Heart left ventricle (tissue), 16 donors: ENCODE data around the gene C11orf58. TPM values are rescaled to one million over a fixed set of nuclear protein-coding genes. Genes with fewer than 3 reads are reported as not detected.

Source experiments
- ATAC-seq, 4 donors: fragments of 200-7000 bp; cut with Tn5 transposase; one replicate each; pipeline ENCODE4 v1.9.1; 2020 to 2022; ENCODE audit warnings: moderate library complexity in 4 of 4, mild to moderate bottlenecking in 3 of 4, moderate number of reproducible peaks in 1 of 4
- DNase-seq, 5 donors: peaks; one replicate each; pipeline ENCODE4 v3.0.0-alpha.2; 2020
- H3K27ac ChIP-seq, 12 donors: fragments of 200-600 bp; sonication (generic) in 4 of 12; one replicate each; pipeline versions ENCODE4 v1.5.0 to v1.8.0; 2016 to 2022; ENCODE audit warnings: mild to moderate bottlenecking in 2 of 12
- H3K27me3 ChIP-seq, 9 donors: fragments of 200-600 bp; sonication (generic) in 2 of 9; one replicate each; pipeline versions ENCODE4 v1.5.1 to v1.8.0; 2016 to 2022; ENCODE audit warnings: mild to moderate bottlenecking in 3 of 9
- H3K36me3 ChIP-seq, 9 donors: fragments of 200-600 bp; sonication (generic) in 2 of 9; one replicate each; pipeline versions ENCODE4 v1.5.0 to v1.8.0; 2018 to 2022; ENCODE audit warnings: mild to moderate bottlenecking in 2 of 9
- H3K4me1 ChIP-seq, 12 donors: fragments of 200-600 bp; sonication (generic) in 4 of 12; one replicate each; pipeline versions ENCODE4 v1.5.0 to v1.8.0; 2016 to 2022; ENCODE audit warnings: mild to moderate bottlenecking in 3 of 12
- H3K4me3 ChIP-seq, 12 donors: fragments of 200-600 bp; sonication (generic) in 4 of 12; one replicate each; pipeline versions ENCODE4 v1.5.0 to v1.8.0; 2017 to 2022; ENCODE audit warnings: mild to moderate bottlenecking in 9 of 12, moderate library complexity in 4 of 12
- H3K9me3 ChIP-seq, 12 donors: fragments of 200-600 bp; sonication (generic) in 4 of 12; one replicate each; pipeline versions ENCODE4 v1.5.0 to v1.8.0; 2016 to 2022; ENCODE audit warnings: mild to moderate bottlenecking in 1 of 12
- CTCF ChIP-seq, 12 donors: fragments of 200-600 bp; sonication (generic) in 4 of 12; IDR thresholded peaks; one replicate each; pipeline versions ENCODE4 v1.5.0 to v1.8.0; 2018 to 2022; ENCODE audit warnings: antibody characterized with exemption in 12 of 12, mild to moderate bottlenecking in 5 of 12
- POLR2A ChIP-seq, 2 donors: fragments of 450-650 bp; IDR thresholded peaks; one replicate each; pipeline ENCODE4 v1.6.1; 2017; ENCODE audit warnings: antibody characterized with exemption in 2 of 2, mild to moderate bottlenecking in 2 of 2, moderate library complexity in 2 of 2
- WGBS, 4 donors: extraction: QIAGEN DNeasy Blood & Tissue Kit in 2 of 4; methylation state at CpG; one replicate each; pipeline versions ENCODE4 v1.1.5 to v1.1.7; 2013 to 2018; 5-methylcytosine and 5-hydroxymethylcytosine counted together
- intact Hi-C, 10 donors: fragments of 100-400 bp; cut with DNase I; formaldehyde crosslinking; loops; one replicate each; pipeline versions ENCODE4 v1.11.1 to v1.14.2; 2022
- polyA plus RNA-seq, 2 donors: library from polyadenylated mRNA; stranded (reverse); fragments of 200-250 nt; gene quantifications; one replicate each; pipeline ENCODE4 v1.2.3, GENCODE V29; 2013
- total RNA-seq, 9 donors: library from RNA; depleted of rRNA in 2 of 9; stranded (reverse); fragments of >200 nt in 2 of 9; fragmentation: NEBNext Ultra II Directional in 3 of 9; extraction: Animal tissue kit (Norgen Biotek cat#: 25700) in 3 of 9; gene quantifications; one replicate each; pipeline versions ENCODE4 v1.1.0 to v1.2.4, GENCODE V29; 2016 to 2023
- donor health status: ischemic (EF 13 %, LVEDD 7.1; RV severe dilation, severe dysfunction).
- donor health status: healthy with polysubstance abuse.
- donor health status: DM: no; HTN: yes; CAD: no.
- donor health status: DM: no; HTN: no; CAD: no.
- donor health status: ischemic (EF 25% LVEDD 6.9; RV normal size, moderate dysfunction).
- donor health status: ischemic (EF 25% LVEDD 5.7; RV mildly dilated, moderate dysfunction).
- donor health status: healthy.
- donor health status: DM: yes; HTN: yes; CAD: no.
- donor health status: ischemic (EF 35%, LVEDD 5.7; RV mildly dilated, moderate dysfunction).
- donor health status: nonischemic (EF 11% LVEDD 7.7; RV severe dilation, severe dysfunction).
- donor health status: DM: yes; HTN: yes; CAD: no.
- donor health status: PGD.
- donor health status: ischemic (EF 29% LVEDD 5.4; RV normal size, mild dysfunction).
- donor health status: nonischemic (EF 23%, LVEDD 6.1; RV moderate dilation, normal function).

Gene C11orf58
- total and polyA plus RNA-seq, 11 donors, result 78.3 to 147 (median 110) TPM

- TF ChIP-seq CTCF (IDR thresholded peaks at IDR 0.05) (peak; percentile 80 to 97 (median 88)), POLR2A (IDR thresholded peaks at IDR 0.05) (no peak)
- no peaks in the 10 kb centered on the region for H3K9me3 ChIP-seq
Measured at GRCh38 chr11:16785520-16786128, 47.2 kb downstream of the C11orf58 start.

GRCh38 chr11:16786131-16786530 is 47.7 kb downstream of the C11orf58 start:
- H3K27ac ChIP-seq, result peak overlapping the region in 1 of 12 donors; percentile 44
- 64 to 81% (median 67%) methylated on average over 6 of the region's 6 CpGs for WGBS, 4 donors
- H3K4me3 ChIP-seq, result no peak overlapping the region
- intact Hi-C loops, result loop anchor here in 9 of 10 donors (2.0 to 10.0 kb wide), 10 partner anchors 36 to 719 kb away; no protein-coding TSS in a partner anchor
- DNase-seq (no peak), ATAC-seq (no peak)
- no peaks in the 10 kb centered on the region for H3K9me3 ChIP-seq
- H3K27me3 ChIP-seq, result no peaks in the 10 kb centered on the region
- H3K36me3 ChIP-seq, result peaks cover 0 to 12% (median 7%) of the 10 kb centered on the region in 9 donors
- peaks cover 0 to 75% (median 40%) of the 10 kb centered on the region in 12 donors for H3K4me1 ChIP-seq
- TF ChIP-seq CTCF (IDR thresholded peaks at IDR 0.05) (no peak), POLR2A (IDR thresholded peaks at IDR 0.05) (no peak)

More at GRCh38 chr11:16785520-16786128, 47.2 kb downstream of the C11orf58 start:
- ATAC-seq, result peak; percentile 33 to 77 (median 72)
- peak overlapping the region in 5 of 12 donors; percentile 28 to 68 (median 46) for H3K27ac ChIP-seq
- peaks cover 0 to 7% (median 3%) of the 10 kb centered on the region in 9 donors for H3K36me3 ChIP-seq
- peaks cover 0 to 71% (median 35%) of the 10 kb centered on the region in 12 donors for H3K4me1 ChIP-seq
- intact Hi-C loops, result loop anchor here in 9 of 10 donors (1.0 to 10.0 kb wide), 12 partner anchors 37 to 719 kb away; no protein-coding TSS in a partner anchor
- peak in 4 of 5 donors; percentile 68 to 75 (median 71) for DNase-seq
- 43 to 53% (median 48%) methylated on average over 6 to 7 of the region's 7 CpGs for WGBS, 4 donors
- H3K27me3 ChIP-seq, result no peaks in the 10 kb centered on the region
- H3K4me3 ChIP-seq, result no peak overlapping the region

- Histone ChIP-seq H3K36me3 (peaks cover 0 to 22% (median 7%) of the 10 kb centered on the region in 9 donors), H3K4me3 (no peak overlapping the region), H3K9me3 (no peaks in the 10 kb centered on the region), H3K4me1 (peaks cover 0 to 83% (median 43%) of the 10 kb centered on the region in 12 donors), H3K27ac (peak overlapping the region in 2 of 12 donors; percentile 28 to 44), H3K27me3 (no peaks in the 10 kb centered on the region)
- TF ChIP-seq POLR2A (IDR thresholded peaks at IDR 0.05) (no peak), CTCF (IDR thresholded peaks at IDR 0.05) (no peak)
- DNase-seq (no peak), ATAC-seq (no peak)
- intact Hi-C loops, result loop anchor here in 9 of 10 donors (2.0 to 10.0 kb wide), 10 partner anchors 35 to 718 kb away; no protein-coding TSS in a partner anchor
- WGBS, 4 donors, result 58 to 72% (median 68%) methylated on average over 7 of the region's 7 CpGs
Measured at GRCh38 chr11:16787035-16787742, 48.7 kb downstream of the C11orf58 start.
